Ramos (cell line): ENCODE results near the gene FOXN4.

ENCODE experiments used
- in situ Hi-C: fragments of 300-500 bp; cut with MboI; formaldehyde crosslinking; loops from one replicate; pipeline ENCODE4 v1.14.3; 2022; ENCODE audit warnings: low sequenced_read_pairs; ENCODE audit not compliant: unreplicated experiment

Gene FOXN4

DNA sequence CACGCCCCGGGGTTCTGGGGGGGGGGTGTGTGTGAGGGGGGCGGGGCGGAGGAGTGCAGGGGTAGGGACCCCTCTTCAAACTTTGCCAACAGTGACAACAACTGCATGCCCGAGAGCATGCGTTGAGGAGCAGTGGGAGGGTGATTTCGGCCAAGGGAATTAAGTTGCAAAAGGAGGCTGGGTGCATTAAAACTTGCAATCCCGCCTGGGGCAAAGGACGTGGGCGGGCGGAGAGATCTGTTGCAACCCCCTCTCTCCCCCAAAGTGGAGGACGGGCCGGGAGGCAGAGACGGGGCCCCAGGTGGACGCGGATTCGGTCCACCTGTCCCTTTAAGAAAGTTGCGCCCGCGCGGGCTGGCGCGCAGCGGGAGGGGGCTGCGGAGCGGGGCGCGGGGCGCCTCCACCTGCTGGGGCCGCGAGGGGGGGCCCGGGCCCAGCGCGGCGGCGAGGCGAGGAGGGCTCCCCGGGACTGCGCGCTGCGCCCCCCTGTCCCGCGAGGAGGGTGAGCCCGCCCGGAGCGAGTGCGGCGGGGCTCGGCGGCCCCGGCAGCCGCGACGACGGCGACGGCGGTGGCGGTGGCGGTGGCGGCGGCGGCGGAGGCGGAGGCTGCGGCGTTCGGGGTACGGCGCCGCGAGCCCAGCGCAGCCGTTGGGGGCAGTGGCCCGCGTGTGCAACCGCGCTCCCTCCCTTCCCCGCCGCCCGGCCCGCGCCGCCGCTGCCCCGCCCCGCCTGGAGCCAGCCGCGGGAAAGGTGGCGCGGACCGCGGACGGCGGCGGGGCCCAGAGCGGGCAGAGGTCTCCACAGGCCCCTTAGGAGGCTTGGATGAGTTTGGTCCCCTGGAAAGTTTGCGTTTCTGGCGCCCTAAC lies 530 bp upstream of the FOXN4 start:
- in situ Hi-C loops, result no loop called here

DNA sequence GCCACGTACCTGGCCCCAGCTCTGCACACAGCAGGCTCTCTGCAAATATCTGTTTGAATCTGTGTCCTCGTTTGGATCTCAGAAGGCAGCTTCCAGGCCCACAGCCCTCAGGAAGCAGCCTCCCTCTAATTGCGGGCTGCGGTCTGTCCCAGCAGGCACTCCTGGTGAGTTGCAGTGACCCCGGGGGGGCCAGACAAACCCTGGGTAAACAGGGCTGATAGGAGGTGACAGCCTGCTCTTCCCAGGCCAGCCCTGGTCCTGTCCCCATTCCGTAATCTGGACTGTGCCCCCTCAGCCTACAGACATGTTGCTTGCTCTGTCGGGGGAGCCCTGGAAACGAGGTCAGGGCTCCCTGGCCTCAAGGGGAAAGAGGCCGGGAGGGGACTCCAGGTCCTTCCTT lies 2.0 kb downstream of the FOXN4 start:
- in situ Hi-C loops, result no loop called here

- in situ Hi-C loops, result no loop called here
These were observed 3.5 kb downstream of the FOXN4 start for GRCh38 chr12:109305547-109305946.

DNA sequence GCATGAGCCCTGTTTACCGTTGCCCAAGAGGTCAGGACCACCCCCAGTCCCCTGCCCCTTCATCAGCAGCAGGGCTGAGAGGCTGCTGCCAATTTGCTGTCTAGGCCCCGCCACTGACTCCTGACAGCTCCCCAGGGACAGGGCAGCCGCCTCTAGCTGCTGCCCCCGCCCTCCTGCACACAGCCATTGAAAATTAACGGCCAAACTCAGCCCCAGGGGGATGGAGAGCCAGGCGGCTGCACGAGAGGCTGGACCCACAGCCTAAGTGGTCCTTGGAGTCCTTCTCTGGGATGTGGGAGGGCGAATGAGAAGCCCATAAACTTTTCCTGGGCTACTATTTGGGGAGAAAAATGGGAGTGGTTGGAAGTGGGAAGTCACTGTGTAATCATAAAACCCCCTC lies 4.6 kb downstream of the FOXN4 start:
- in situ Hi-C loops, result no loop called here

DNA sequence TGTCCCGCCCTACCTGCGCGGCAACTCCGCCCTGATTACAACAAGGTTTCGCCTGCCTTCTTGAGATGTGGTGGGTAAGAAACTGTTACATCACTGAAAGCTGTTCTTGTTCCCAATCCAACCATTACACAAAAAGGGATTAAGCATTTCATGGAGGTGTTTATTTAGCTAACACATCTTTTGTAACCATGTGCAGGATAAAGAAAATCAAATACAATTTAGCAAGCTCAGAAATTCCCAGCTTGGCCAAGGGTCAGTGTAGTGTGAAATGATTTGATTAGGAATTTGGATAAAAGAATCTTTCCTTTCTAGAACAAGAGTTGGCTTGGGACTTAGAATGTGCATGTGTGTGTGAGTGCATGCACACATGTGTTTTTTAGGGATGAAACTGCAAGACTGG lies 6.3 kb downstream of the FOXN4 start:
- in situ Hi-C loops, result no loop called here

GRCh38 chr12:109302358-109302757 lies 6.7 kb downstream of the FOXN4 start:
- in situ Hi-C loops, result no loop called here

GRCh38 chr12:109301643-109302168 lies 7.4 kb downstream of the FOXN4 start:
- in situ Hi-C loops, result no loop called here

- in situ Hi-C loops, result no loop called here
These were observed 9.2 kb downstream of the FOXN4 start for GRCh38 chr12:109299849-109300248.

GRCh38 chr12:109296431-109296830 lies 12.7 kb downstream of the FOXN4 start:
- in situ Hi-C loops, result no loop called here

- in situ Hi-C loops, result no loop called here
These were observed 13.2 kb downstream of the FOXN4 start for GRCh38 chr12:109295764-109296425.

- in situ Hi-C loops, result no loop called here
These were observed 14.7 kb downstream of the FOXN4 start for GRCh38 chr12:109294286-109294796.

DNA sequence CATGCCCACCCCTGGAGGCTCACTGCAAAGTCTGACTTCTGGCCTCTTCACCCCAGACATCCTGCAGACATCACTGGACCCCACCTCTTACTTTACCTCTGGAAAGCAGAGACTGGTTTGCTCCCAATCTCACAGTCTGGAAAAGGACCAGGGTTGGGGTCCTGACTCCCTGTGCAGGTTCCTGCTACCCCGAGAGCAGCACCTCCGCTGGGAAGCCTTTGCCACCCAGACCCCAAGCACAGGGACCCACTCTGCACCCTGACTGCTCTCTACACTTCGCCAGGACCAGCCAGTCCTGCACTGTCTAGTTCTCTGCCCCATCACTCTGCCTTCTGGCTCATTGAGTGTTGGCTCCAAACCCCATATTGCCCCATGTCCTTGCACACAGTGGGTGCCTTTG lies 16.0 kb downstream of the FOXN4 start:
- in situ Hi-C loops, result no loop called here

GRCh38 chr12:109292342-109292711 lies 16.8 kb downstream of the FOXN4 start:
- in situ Hi-C loops, result no loop called here

- in situ Hi-C loops, result no loop called here
These were observed 17.4 kb downstream of the FOXN4 start for GRCh38 chr12:109291521-109292341.

DNA sequence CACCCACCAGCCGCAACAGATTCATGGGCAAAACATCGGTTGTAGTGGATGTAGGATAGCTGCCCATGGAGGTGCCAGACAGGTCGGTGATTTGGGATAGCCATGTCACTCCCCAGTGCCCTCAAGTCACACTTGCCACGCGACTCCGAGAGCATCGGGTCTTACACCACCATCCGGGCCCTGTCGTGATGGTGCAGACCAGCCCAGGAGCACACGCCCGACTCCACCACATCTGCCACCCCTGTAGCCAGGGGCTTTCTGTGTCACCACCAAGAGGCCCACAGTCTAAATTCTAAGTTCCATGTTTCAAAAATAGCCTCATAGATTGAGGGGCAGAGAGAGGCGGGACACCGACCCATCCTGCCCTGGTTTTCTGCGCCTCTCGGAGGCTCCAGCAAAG lies 18.0 kb downstream of the FOXN4 start:
- in situ Hi-C loops, result no loop called here

GRCh38 chr12:109290061-109290460 lies 19.0 kb downstream of the FOXN4 start:
- in situ Hi-C loops, result no loop called here

DNA sequence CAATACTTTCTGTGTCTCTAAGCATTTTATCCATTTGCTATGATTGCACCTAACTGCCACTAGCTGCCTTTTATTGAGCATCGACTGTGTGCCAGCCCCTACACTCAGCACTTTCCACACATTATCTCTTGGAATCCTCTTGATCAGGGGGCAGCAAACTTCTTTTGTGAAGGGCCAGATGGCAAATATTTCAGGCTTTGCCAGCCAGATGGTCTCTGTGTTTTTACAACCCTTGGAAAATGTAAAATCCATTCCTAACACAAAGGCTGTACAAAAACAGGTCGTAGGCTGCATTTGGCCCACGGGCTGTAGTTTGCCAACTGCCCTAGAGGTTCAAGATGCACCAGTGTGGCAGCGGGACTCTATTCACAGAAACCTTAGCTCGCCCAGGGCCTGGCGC lies 19.5 kb downstream of the FOXN4 start:
- in situ Hi-C loops, result no loop called here

GRCh38 chr12:109289004-109289403 lies 20.1 kb downstream of the FOXN4 start:
- in situ Hi-C loops, result no loop called here

DNA sequence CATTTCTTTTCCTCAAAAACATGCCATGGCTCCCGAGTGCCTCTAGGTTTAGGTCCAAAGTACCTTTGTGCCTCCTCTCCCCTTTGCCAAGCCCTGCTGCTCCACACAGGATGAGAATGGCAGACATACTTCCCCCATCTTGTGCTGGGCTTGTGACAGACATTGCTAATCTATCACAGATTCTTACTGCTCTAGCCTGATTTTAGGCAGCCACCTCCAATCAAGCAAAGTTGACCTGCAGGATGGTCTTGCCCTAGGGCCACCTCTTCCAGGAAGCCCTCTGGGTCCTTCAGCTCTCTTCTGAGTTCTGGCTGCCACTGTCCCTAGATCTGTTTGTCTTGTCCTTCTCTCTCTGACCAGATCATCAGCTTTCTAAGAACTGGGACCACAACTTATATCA lies 20.5 kb downstream of the FOXN4 start:
- in situ Hi-C loops, result no loop called here

DNA sequence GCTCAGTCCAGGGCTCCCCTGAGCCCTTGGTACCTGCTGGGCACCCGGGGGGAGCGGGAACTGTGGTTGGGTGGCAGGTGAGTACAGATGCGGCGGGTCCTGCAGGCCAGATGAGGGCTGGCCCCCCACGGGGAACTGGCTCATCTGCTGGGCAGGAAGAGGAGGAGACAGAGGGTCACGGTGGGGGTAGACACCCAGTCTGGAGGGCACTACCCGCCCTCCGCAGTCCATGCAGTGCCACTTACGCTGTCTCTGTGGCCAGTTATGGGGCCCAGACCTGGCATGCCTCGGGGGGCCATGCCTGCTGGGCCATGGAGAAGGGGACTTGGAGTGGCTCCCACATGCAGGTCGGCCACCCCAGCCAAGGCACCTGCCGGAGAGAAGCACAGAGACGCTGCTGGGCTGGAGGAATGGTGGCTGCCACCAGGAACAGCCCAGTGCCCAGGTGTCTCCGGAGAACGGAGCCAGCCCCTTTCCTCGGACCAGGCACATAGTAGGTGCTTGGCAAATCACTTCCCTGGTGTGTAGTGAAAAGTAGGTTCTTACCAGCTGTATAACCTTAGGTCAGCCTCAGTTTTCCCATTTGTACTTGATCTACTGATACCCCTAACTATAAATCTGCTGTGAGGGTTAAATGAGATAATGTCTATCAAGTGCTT lies 21.1 kb downstream of the FOXN4 start:
- in situ Hi-C loops, result no loop called here
